IMR-90 (cell line): ENCODE data around the gene GTF2F1. TPM values are rescaled to one million over a fixed set of nuclear protein-coding genes. Genes with fewer than 3 reads are reported as not detected.

Source experiments
- microRNA-seq, 2 experiments: library from miRNA; stranded (forward) in 1 of 2; unstranded in 1 of 2; fragments of 10-50 nt in 1 of 2; fragments of <30 nt in 1 of 2; gene quantifications in 1 of 2; microRNA quantifications in 1 of 2; one replicate each; pipeline versions ENCODE3 to v1.1.0; 2013 to 2020; ENCODE audit not compliant: insufficient read depth in 1 of 2, insufficient read length in 1 of 2, unreplicated experiment in 1 of 2
- polyA plus RNA-seq, 3 experiments: library from polyadenylated mRNA; depleted of rRNA; stranded (reverse); fragments of >200 nt; gene quantifications; 2 replicates each; pipeline ENCODE4 v1.2.3, GENCODE V29; 2012; ENCODE audit warnings: low replicate concordance in 1 of 3
- small RNA-seq, 5 experiments: library from RNA; depleted of rRNA; stranded (forward); fragments of <200 nt; gene quantifications; one replicate each; pipeline ENCODE3, GENCODE V24; 2012
- total RNA-seq: library from RNA; depleted of rRNA; stranded (reverse); fragments of >200 nt; gene quantifications from 2 replicates; pipeline ENCODE4 v1.2.3, GENCODE V29; 2012; rRNA removed

GTF2F1 gene
- total and polyA plus RNA-seq, 2 of the 4 experiments (the other 2 are of a cell fraction), result 43.7 to 51.4 TPM

Small RNAs within 50 kb of the gene (microRNA-seq; reads per million reads assigned to microRNA genes)
- gene MIR3940 (ENCODE audit: unreplicated experiment) (4.4 reads per million, percentile 7 among the genes with 10 or more reads in this experiment), gene MIR6790 (ENCODE audit: insufficient read depth in 1 of 2, insufficient read length in 1 of 2, unreplicated experiment in 1 of 2) (0 to 4.1 reads per million in 2 experiments), gene MIR6885 (ENCODE audit: insufficient read depth in 1 of 2, insufficient read length in 1 of 2, unreplicated experiment in 1 of 2) (1.1 to 9.3 reads per million in 2 experiments)

Small RNAs within 50 kb of the gene (small RNA-seq; reads per million reads assigned to genes)
- 0 reads per million in 5 experiments for gene MIR6790
- 0 reads per million in 5 experiments for gene MIR6885

Other genes with a start within 250 kb of the GTF2F1 start
- 1.3 and 1.7 TPM in 2 replicates for gene MLLT1, start 113.2 kb downstream of the GTF2F1 start, total RNA-seq
- gene MLLT1, start 113.2 kb downstream of the GTF2F1 start, polyA plus RNA-seq (2012; rRNA removed), result 30.6 and 45.4 TPM in 2 replicates
- gene ACER1, start 59.6 kb downstream of the GTF2F1 start, total RNA-seq, result not detected in 2 replicates
- gene ACER1, start 59.6 kb downstream of the GTF2F1 start, polyA plus RNA-seq (2012; rRNA removed), result 0.11 TPM in 1 of 2 replicates, not detected in the other
- 42.3 and 48.0 TPM in 2 replicates for gene CLPP, start 31.6 kb downstream of the GTF2F1 start, total RNA-seq
- gene CLPP, start 31.6 kb downstream of the GTF2F1 start, polyA plus RNA-seq (2012; rRNA removed), result 103 and 130 TPM in 2 replicates
- 9.3 and 10.3 TPM in 2 replicates for gene ALKBH7, start 20.4 kb downstream of the GTF2F1 start, total RNA-seq
- 22.5 and 33.0 TPM in 2 replicates for gene ALKBH7, start 20.4 kb downstream of the GTF2F1 start, polyA plus RNA-seq (2012; rRNA removed)
- gene PSPN, start 17.2 kb downstream of the GTF2F1 start, total RNA-seq, result 0.54 and 0.56 TPM in 2 replicates
- 0.34 and 0.37 TPM in 2 replicates for gene PSPN, start 17.2 kb downstream of the GTF2F1 start, polyA plus RNA-seq (2012; rRNA removed)
- gene KHSRP, start 31.6 kb upstream of the GTF2F1 start, total RNA-seq, result 31.9 and 34.4 TPM in 2 replicates
- gene KHSRP, start 31.6 kb upstream of the GTF2F1 start, polyA plus RNA-seq (2012; rRNA removed), result 93.7 and 103 TPM in 2 replicates
- gene SLC25A41, start 40.6 kb upstream of the GTF2F1 start, total RNA-seq, result not detected in 2 replicates
- gene SLC25A41, start 40.6 kb upstream of the GTF2F1 start, polyA plus RNA-seq (2012; rRNA removed), result 0.14 TPM in 1 of 2 replicates, not detected in the other
- gene SLC25A23, start 66.6 kb upstream of the GTF2F1 start, total RNA-seq, result 7.0 and 7.8 TPM in 2 replicates
- 7.6 and 8.2 TPM in 2 replicates for gene SLC25A23, start 66.6 kb upstream of the GTF2F1 start, polyA plus RNA-seq (2012; rRNA removed)
- gene CRB3, start 71.1 kb upstream of the GTF2F1 start, total RNA-seq, result not detected in 2 replicates
- not detected in 2 replicates for gene CRB3, start 71.1 kb upstream of the GTF2F1 start, polyA plus RNA-seq (2012; rRNA removed)
- not detected in 2 replicates for gene DENND1C, start 88.6 kb upstream of the GTF2F1 start, total RNA-seq
- not detected in 2 replicates for gene DENND1C, start 88.6 kb upstream of the GTF2F1 start, polyA plus RNA-seq (2012; rRNA removed)
- not detected in 2 replicates for gene TUBB4A, start 109.1 kb upstream of the GTF2F1 start, total RNA-seq
- not detected in 2 replicates for gene TUBB4A, start 109.1 kb upstream of the GTF2F1 start, polyA plus RNA-seq (2012; rRNA removed)
- not detected in 2 replicates for gene TNFSF9, start 137.9 kb upstream of the GTF2F1 start, total RNA-seq
- gene TNFSF9, start 137.9 kb upstream of the GTF2F1 start, polyA plus RNA-seq (2012; rRNA removed), result 0.10 and 0.11 TPM in 2 replicates
- not detected in 2 replicates for gene CD70, start 198.0 kb upstream of the GTF2F1 start, total RNA-seq
- not detected in 2 replicates for gene CD70, start 198.0 kb upstream of the GTF2F1 start, polyA plus RNA-seq (2012; rRNA removed)